ENCODE results near the gene GPC1. TPM values are rescaled to one million over a fixed set of nuclear protein-coding genes. Genes with fewer than 3 reads are reported as not detected.

Gene GPC1
- total RNA-seq, 2 donors from 2014 or later, result 37.8 to 69.7 TPM

DNA sequence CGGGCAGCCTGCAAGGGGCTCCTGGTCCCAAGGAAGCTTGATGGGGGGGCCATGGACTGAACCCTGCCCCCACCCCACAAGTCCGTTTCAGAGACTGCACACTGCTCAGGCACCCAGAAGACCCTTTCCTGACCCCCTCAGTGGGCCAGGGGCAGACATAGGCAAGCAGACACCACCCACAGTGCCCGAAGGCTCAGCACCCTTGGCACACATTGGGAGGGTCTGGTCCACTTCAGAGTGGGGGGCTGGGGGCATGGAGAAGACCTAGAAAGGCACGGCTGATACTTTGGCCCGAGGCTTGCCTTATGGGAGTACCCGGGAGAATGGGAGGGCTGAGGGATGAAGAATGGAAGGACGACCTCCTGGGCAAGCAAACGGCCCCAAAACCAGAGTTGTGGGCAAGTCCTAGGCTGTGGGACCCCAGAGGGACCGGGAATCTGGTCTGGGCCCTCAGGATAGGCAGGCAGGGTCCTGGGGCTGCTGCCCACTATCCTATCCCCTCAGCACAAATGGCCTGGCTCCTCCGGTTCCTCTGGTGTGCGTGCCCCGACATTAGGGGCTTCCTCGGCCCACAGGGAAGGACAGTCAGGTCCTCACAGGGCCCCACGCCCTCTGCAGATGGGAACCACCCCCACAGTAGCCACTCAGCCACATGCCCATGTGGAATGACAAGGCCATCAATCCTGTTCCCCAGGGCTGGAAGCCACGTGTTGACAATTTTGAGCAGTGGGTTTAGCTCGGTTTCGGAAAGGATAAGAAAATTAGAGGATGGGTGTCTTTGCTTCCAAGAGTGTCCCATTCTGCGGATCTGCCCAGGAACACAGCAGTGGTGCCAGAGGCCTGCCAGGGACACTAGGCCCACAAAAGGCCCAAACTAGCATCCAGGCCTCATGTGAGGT lies 15.0 kb upstream of the GPC1 start:
- Mint-ChIP-seq H3K36me3 (ENCODE audit: low read depth) (no peaks in the 10 kb centered on the region), H3K27me3 (ENCODE audit: insufficient read depth) (peaks cover 8% of the 10 kb centered on the region), H3K4me3 (no peak overlapping the region), H3K27ac (no peak overlapping the region), H3K9me3 (peaks cover 59% of the 10 kb centered on the region), H3K4me1 (no peaks in the 10 kb centered on the region)
- peak; percentile 19 for DNase-seq
- H3K27ac ChIP-seq (ENCODE audit: low read depth, low read length), result no peak overlapping the region
- no peaks in the 10 kb centered on the region for H3K36me3 ChIP-seq (ENCODE audit: control insufficient read depth, insufficient read depth, low read length)
- H3K4me3 ChIP-seq (ENCODE audit: low read length), result no peak overlapping the region
- no peak overlapping the region for H3K9ac ChIP-seq (ENCODE audit: extremely low read depth, low read length, poor library complexity, severe bottlenecking)
- TF ChIP-seq, protein P1, sequence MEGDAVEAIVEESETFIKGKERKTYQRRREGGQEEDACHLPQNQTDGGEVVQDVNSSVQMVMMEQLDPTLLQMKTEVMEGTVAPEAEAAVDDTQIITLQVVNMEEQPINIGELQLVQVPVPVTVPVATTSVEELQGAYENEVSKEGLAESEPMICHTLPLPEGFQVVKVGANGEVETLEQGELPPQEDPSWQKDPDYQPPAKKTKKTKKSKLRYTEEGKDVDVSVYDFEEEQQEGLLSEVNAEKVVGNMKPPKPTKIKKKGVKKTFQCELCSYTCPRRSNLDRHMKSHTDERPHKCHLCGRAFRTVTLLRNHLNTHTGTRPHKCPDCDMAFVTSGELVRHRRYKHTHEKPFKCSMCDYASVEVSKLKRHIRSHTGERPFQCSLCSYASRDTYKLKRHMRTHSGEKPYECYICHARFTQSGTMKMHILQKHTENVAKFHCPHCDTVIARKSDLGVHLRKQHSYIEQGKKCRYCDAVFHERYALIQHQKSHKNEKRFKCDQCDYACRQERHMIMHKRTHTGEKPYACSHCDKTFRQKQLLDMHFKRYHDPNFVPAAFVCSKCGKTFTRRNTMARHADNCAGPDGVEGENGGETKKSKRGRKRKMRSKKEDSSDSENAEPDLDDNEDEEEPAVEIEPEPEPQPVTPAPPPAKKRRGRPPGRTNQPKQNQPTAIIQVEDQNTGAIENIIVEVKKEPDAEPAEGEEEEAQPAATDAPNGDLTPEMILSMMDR (conservative IDR thresholded peaks at IDR 0.05), result no peak
- WGBS, 2 experiments (ENCODE audit: insufficient coverage in 1 of 2, insufficient read length in 1 of 2), result 88 to 92% methylated on average over 8 to 18 of the region's 18 CpGs
- no peaks in the 10 kb centered on the region for H3K4me1 ChIP-seq (ENCODE audit: control insufficient read depth, insufficient read depth, low read length)
- H3K9me3 ChIP-seq (ENCODE audit: control insufficient read depth, low read length), result peaks cover 28% of the 10 kb centered on the region
- H3K27me3 ChIP-seq (ENCODE audit: control insufficient read depth, insufficient read depth, low read length, poor library complexity, severe bottlenecking), result no peaks in the 10 kb centered on the region

DNA sequence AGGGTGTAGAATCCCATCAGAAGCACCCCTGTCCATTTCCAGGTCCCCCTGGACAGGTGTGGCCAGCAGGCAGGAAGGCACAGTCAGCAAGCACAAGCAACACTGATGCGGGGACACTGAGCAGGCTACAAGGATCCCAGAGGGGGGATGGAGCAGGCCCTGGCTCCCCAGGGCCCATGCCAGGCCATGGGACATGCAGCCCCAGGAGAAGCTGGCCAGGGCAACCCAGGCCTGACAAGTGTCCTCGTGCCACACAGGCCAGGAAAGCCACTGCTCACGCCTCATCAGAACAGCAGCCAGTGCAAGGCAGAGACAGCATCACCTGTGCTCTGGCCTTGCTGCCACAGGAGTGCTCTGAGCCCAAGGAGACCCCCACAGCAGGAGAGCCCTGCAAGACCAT lies 14.1 kb upstream of the GPC1 start:
- no peak for DNase-seq
- H3K27ac Mint-ChIP-seq, result no peak overlapping the region
- peaks cover 28% of the 10 kb centered on the region for H3K9me3 ChIP-seq (ENCODE audit: control insufficient read depth, low read length)
- peaks cover 63% of the 10 kb centered on the region for H3K9me3 Mint-ChIP-seq
- H3K27ac ChIP-seq (ENCODE audit: low read depth, low read length), result no peak overlapping the region
- H3K4me3 ChIP-seq (ENCODE audit: low read length), result no peak overlapping the region
- TF ChIP-seq, protein P1 (conservative IDR thresholded peaks at IDR 0.05), result no peak
- H3K27me3 ChIP-seq (ENCODE audit: control insufficient read depth, insufficient read depth, low read length, poor library complexity, severe bottlenecking), result no peaks in the 10 kb centered on the region
- H3K4me1 Mint-ChIP-seq, result no peaks in the 10 kb centered on the region
- 89 to 95% methylated on average over 3 of the region's 3 CpGs for WGBS, 2 experiments (ENCODE audit: insufficient coverage in 1 of 2, insufficient read length in 1 of 2)
- H3K4me1 ChIP-seq (ENCODE audit: control insufficient read depth, insufficient read depth, low read length), result no peaks in the 10 kb centered on the region
- H3K4me3 Mint-ChIP-seq, result no peak overlapping the region
- H3K9ac ChIP-seq (ENCODE audit: extremely low read depth, low read length, poor library complexity, severe bottlenecking), result no peak overlapping the region
- H3K36me3 ChIP-seq (ENCODE audit: control insufficient read depth, insufficient read depth, low read length), result no peaks in the 10 kb centered on the region
- H3K36me3 Mint-ChIP-seq (ENCODE audit: low read depth), result no peaks in the 10 kb centered on the region
- H3K27me3 Mint-ChIP-seq (ENCODE audit: insufficient read depth), result peaks cover 17% of the 10 kb centered on the region

DNA sequence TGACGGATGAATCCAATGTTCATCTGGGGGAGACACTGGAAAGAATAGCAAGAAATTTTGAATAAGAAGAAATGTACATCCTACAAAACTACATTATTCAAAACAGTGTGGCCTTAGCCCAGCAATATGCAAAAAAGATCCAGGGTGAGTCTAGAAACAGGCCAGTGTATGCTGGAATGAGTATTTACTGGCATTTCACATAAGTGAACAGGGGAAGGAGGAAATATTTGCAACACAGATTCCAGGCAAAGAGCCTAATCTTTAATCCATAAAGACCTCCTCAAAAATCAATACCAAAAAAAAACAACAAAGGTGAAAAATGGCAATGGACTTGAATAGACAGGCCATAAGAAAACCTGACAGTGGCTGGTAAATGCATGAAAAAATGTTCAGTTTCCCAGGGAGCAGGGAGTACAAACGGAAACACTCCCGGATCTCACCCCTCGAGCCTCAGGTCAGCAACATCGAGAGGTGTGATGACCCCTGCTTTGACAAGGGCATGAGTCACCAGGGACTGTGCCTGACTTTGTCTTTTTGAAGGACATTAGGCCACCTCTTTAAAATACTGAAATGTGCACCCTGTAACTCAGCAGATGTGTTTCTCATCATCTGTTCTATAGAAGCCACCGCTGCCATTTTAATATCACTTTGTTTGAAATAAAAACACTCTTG lies 12.7 kb upstream of the GPC1 start:
- no peak overlapping the region for H3K27ac Mint-ChIP-seq
- Histone ChIP-seq H3K9me3 (ENCODE audit: control insufficient read depth, low read length) (peaks cover 28% of the 10 kb centered on the region), H3K4me1 (ENCODE audit: control insufficient read depth, insufficient read depth, low read length) (no peaks in the 10 kb centered on the region), H3K27ac (ENCODE audit: low read depth, low read length) (no peak overlapping the region), H3K9ac (ENCODE audit: extremely low read depth, low read length, poor library complexity, severe bottlenecking) (no peak overlapping the region), H3K27me3 (ENCODE audit: control insufficient read depth, insufficient read depth, low read length, poor library complexity, severe bottlenecking) (no peaks in the 10 kb centered on the region), H3K4me3 (ENCODE audit: low read length) (no peak overlapping the region), H3K36me3 (ENCODE audit: control insufficient read depth, insufficient read depth, low read length) (no peaks in the 10 kb centered on the region)
- peaks cover 63% of the 10 kb centered on the region for H3K9me3 Mint-ChIP-seq
- H3K27me3 Mint-ChIP-seq (ENCODE audit: insufficient read depth), result peaks cover 24% of the 10 kb centered on the region
- TF ChIP-seq, protein P1 (conservative IDR thresholded peaks at IDR 0.05), result no peak
- no peaks in the 10 kb centered on the region for H3K4me1 Mint-ChIP-seq
- no peaks in the 10 kb centered on the region for H3K36me3 Mint-ChIP-seq (ENCODE audit: low read depth)
- no peak overlapping the region for H3K4me3 Mint-ChIP-seq
- 66 to 77% methylated on average over 5 to 6 of the region's 6 CpGs for WGBS, 2 experiments (ENCODE audit: insufficient coverage in 1 of 2, insufficient read length in 1 of 2)
- DNase-seq, result peak; percentile 20

Measured in endodermal cell (in vitro differentiated cells).